Measurements from ENCODE around the gene DCST2.

The DCST2 gene

DNA sequence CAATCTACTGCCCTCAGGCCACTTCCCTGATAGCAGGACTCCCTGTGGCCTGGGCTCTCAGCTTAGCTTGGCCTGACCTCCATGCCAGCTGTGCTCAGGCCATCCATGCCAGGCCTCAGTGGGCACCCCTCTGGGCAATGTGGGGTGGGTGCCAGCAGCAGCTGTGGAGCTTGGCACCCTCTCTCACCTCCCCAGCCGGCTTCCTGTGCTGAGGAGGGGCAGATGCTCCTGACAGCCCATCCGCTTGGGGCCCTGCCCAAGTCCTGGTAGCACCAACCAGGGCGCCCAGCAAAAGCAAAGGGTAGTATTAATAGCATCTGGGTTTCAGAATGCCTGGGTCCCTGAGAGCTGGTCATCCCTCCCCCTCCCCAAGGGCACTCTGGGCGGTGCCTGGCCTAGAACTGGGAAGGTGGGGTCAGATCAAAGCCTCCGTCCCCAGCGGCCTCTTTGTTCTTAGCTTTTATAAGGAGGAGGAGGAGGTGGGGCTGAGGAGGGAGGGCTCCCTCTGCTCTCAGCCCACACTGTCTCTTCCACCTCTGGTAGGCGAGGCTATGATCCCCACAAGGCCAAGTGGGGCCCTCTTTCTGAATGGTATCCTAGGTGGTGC is 36.1 kb upstream of the DCST2 start:
- no peak for DNase-seq

GRCh38 chr1:155068599-155068998 is 35.0 kb upstream of the DCST2 start:
- DNase-seq = no peak

- no peak for DNase-seq
Measured at GRCh38 chr1:155066777-155067176, 33.2 kb upstream of the DCST2 start.

- DNase-seq = no peak
Measured at GRCh38 chr1:155064832-155065429, 31.4 kb upstream of the DCST2 start.

DNA sequence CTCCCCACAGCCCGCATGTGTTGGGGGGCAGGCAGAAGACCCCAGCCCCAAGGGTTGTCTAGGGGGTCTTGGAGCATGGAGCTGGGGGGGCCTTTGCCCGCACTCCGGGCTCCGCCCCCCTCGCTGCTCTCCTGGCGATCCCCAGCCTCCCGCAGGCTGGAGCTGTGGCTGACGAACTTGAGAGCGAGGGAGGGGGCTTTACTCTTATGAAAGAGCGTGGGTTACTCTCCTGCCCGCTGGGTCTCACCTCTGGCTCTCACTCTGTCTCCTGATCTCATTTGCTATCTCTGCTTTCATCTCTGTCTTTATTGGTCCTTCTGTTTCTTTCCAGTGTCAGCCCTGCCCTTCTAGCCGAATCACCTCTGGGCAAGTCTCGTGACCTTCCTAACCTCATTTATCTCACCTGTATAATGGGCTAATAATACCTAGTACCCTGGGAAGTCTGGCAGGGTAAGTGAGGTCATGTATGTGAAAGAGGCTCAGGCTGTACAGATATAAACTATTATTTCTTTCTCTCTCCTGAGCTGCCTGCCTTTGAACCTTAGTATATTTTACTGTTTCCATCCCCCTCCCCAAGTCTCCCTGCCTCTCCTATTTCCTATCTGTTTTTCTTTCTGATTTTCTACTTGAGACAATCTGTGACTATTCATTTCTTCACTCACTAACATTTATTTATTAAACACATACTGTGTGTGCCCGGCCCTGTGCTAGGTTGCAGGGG is 30.7 kb upstream of the DCST2 start:
- DNase-seq = peak; percentile 32

GRCh38 chr1:155063550-155064110 is 30.0 kb upstream of the DCST2 start, which contains the start of gene EFNA4:
Gene EFNA4 (plus strand): TSS chr1:155063740. CDS start chr1:155063824, 84 bp downstream.
- peak; percentile 88 for DNase-seq

GRCh38 chr1:155062702-155063411 is 29.3 kb upstream of the DCST2 start:
- peak; percentile 90 for DNase-seq

- DNase-seq = no peak
Measured at GRCh38 chr1:155062151-155062686, 28.6 kb upstream of the DCST2 start.

DNA sequence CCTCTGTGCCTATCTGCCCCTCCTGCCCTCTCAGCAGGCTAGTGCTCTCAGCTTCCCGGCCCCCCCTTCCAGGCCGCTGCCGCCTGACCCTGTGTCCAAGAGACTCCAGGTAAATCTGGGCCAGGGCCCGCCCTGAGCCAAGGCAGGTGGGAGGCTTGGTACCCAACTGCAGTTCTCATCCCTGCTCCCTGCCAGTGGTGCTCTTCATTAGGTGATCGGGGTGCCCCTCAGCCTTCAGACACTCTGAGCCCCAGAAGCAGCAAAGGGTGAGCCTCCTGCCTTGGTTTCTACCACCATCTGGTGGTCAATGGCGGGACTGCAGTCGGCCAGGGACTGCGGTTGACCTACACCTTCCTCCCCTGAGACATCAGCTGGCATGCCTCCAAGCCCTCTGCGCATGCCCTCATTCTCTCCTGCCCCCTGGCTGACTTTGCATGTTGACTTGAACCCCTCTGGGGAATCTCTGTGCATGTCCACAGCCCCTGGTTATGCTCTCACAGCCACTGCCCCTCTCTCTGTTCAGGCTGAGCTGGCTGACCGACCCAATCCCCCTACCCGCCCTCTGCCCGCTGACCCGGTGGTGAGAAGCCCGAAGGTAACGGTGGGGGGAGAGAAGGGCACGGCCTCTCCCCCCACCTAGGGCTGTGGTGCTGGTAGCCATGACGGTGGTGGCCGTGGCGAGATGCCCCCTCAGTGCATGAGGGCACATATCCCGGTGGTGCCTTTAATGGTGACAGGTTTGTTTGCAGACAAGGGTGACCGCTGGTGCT is 28.0 kb upstream of the DCST2 start:
- peak; percentile 98 for DNase-seq

- no peak for DNase-seq
Measured at GRCh38 chr1:155060736-155061135, 27.2 kb upstream of the DCST2 start.

DNA sequence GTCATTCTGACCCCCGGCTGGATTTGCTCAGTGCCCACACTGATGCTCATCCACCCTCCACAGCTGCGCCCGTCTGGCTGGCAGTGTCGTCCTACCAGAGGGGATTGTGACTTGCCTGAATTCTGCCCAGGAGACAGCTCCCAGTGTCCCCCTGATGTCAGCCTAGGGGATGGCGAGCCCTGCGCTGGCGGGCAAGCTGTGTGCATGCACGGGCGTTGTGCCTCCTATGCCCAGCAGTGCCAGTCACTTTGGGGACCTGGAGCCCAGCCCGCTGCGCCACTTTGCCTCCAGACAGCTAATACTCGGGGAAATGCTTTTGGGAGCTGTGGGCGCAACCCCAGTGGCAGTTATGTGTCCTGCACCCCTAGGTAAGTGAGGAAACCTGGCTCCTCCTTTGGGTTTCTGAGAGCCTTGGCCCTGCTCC is 24.2 kb upstream of the DCST2 start:
- no peak for DNase-seq

DNA sequence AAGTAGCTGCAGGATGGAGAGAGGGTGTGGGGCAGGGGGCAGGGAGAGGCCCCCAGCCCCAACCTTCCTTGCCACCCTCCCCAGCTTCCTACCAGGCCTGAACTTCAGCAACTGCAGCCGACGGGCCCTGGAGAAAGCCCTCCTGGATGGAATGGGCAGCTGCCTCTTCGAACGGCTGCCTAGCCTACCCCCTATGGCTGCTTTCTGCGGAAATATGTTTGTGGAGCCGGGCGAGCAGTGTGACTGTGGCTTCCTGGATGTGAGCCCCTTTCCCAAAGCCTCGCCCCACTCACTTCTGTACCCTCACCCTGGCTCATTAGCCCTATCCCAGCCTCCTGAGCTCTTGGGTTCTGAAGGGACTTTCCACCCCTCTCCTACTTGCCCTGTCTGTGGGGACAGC is 23.5 kb upstream of the DCST2 start:
- no peak for DNase-seq

DNA sequence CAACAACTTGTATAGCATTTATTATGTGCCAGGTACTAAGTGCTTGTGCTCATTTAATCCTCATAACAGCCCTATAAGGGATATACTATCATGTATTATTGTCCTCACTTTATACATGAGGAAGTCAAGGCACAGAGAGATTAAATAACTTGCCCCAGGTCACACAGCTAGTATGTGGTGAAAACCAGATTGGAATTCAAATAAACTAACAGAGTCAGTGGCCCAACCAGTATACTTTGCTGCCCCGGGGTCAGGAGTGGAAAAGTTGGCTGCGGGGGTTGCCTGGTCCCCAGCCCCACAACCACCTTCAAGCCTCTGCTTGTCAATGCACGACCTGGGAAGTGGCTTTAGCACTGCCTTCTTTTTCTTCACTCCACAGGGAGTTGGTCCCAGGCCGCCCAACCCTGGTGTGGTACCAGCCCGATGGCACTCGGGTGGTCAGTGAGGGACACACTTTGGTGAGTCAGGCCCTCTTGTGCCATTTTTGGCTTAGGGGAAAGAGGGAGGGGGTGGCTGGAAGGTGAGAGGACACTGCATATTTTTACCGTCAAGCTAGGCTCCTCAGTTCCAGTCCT is 20.0 kb upstream of the DCST2 start:
- DNase-seq = no peak

DNA sequence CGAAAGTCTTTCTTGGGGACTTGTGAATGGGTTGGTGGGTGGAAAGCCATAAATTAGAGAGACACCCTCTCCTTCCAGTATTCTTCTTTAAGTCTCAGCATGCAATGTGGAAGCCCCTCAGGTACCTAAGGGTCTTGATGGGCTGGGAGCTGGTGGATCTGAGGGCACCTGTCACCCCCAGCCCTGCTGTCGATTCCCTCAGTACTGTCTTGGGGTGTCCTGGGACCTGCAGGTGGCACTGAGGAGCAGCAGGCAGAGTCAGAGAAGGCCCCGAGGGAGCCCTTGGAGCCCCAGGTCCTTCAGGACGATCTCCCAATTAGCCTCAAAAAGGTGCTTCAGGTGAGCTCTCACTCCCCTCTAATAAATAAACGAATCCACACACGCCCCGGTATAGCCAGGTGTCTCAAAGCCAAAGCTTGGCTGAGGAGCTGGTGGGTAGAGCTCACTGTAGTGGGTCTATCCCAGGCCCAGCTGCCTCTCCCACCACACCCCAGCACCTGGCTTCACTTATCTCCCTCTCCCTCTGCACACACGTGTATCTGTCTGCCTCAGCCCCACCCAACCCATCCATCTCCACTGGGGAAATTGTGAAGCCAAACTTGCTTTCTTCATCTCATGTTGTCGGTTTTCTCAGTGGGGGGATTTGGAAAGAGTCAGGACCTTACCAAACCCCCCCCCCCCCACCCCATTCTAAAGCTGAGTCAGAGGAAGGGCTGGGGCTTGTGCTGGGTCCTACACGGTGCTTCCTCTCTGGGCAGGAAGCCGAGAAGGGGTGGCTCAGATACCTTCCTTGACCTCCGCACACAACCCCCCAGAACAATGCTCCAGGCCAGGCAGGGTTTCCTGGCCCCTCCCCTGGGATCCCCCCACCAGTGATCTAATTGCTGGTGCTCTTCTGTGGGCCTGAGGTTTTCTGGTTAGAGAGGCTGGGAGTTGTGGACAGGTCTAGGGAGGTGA is 19.1 kb upstream of the DCST2 start:
- DNase-seq = peak; percentile 51

DNA sequence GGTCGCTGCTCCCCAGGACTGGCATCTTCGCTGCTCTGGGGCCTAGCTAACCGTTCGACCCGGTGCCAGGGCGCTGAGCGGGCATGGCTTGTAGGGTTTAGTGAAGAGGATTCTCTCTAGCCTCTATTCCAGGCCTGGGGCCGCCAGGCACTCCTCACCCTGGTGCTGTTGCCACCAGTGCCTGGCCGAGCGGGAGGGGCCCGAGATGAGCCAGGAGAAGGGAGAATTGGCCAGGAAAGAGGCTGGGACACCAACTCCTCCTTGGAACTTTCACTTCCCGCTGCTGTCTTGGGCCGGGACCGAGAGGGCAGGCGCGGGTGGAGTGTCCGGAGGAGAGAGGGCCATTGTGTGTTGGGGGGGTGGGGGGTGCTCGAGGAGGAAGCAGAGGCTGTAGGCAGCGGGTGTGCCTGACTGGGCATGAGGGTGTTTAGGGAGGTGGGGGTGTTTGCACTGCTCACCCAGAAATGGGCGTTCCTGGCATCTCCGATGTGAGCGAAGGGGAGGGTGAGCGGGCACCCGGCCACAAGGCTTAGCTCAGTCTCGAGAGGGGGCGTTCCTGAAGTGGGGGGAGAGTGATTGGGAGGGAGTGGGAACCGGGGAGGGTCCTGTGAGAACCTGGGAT is 18.3 kb upstream of the DCST2 start:
- peak; percentile 50 for DNase-seq

- no peak for DNase-seq
Measured at GRCh38 chr1:155051342-155051776, 17.8 kb upstream of the DCST2 start.

DNA sequence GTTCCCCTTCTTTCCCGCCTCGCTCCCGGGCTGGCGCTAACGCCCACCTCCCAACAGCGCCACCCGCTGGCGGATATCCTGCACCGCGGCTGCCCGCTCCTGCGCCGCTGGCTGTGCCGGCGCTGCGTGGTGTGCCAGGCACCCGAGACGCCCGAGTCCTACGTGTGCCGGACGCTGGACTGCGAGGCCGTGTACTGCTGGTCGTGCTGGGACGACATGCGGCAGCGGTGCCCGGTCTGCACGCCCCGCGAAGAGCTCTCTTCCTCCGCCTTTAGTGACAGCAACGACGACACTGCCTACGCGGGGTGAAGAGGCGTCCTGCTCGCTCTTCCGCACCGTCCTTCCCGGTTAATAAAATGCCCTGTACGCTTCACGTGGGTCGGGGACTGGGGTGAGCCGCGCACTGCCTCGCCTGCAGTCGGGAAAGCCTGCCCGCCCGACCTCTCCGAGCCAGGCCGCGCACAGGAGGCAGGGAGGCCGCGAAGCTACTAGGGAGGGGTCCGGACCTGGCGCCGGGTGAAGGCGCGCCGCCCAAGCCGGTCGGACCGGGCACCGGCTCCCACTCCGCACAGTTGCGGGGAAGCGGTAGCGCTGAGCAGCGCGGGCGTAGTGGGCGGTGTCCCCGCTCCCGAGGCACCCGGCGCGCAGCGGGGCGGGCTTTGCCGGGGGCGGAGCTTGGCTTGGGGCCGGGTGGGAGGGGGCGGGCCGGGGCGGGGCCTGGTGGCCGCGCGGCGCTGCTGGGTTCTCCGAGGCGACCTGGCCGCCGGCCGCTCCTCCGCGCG is 17.2 kb upstream of the DCST2 start, which contains the start of gene ADAM15:
Gene ADAM15, plus strand, starts transcription at position 757 of the 782 bp plus-strand sequence. CDS start 71 bp downstream, outside the sequence.
- DNase-seq = peak; percentile 85

DNA sequence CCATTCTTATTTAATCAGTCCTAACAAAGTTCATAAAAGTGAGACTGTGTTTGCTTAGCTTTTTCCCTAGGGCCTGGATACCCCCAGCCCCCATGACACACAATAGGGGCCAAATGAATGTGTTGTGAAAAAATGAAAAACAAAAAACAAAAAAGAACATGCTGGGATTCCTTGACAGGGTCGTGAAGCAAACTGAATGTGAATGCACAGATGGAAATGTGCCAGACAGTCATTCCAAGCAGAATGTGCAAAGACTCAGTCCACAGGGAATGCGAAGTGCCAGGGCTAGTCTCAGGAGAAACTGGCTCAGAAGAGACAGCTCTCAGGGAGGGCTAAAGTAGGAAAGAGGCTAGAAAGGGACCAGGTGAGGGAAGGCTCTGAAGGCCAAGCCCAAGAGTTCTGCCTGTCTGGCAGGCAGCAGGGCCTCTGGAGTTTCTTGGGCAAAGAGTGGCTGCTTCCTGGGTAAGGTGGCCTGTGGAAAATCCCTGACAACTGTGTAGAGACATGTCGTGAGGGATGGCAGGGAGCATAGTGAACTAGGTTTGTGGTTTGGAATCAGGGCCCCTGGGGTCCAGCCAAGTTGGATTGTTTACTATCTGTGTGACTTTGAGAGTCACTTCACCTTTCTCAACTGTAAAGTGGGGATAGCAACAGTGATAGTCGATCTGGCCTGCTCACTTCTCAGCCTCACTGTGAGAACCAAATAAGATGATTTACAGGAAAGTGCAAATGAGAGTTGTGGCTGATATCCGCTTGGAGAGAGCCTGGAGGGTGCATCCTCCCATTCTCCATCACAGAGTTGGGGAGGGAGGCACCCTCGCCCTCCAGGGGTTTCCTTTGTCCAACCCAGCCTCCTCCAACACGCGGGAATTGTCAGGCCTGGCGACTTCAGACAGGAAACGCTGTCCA is 16.3 kb upstream of the DCST2 start:
- DNase-seq = no peak
